OCI-LY1 (cell line): ENCODE data around the gene NKAIN2.
"Not testable (repeated sequence)": the region's sequence is repeated elsewhere in the genome, so short reads cannot be mapped to it uniquely, and the experiment has no call there.

Experiments
- EZH2 ChIP-seq: fragments of 200-600 bp; sonication (generic), shearing (Covaris generic); IDR thresholded peaks from 2 replicates; pipeline ENCODE4 v1.8.0; 2017; ENCODE audit warnings: borderline replicate concordance, mixed run types, mild to moderate bottlenecking, antibody characterized with exemption, low read length, moderate library complexity, mixed read lengths
- TF ChIP-seq, protein P1 (sequence below): fragments of 200-600 bp; sonication (generic), shearing (Covaris generic); IDR thresholded peaks from 2 replicates; pipeline ENCODE4 v1.5.1; 2017; ENCODE audit warnings: mild to moderate bottlenecking, antibody characterized with exemption, low read length, moderate library complexity, mixed read lengths

DNA sequence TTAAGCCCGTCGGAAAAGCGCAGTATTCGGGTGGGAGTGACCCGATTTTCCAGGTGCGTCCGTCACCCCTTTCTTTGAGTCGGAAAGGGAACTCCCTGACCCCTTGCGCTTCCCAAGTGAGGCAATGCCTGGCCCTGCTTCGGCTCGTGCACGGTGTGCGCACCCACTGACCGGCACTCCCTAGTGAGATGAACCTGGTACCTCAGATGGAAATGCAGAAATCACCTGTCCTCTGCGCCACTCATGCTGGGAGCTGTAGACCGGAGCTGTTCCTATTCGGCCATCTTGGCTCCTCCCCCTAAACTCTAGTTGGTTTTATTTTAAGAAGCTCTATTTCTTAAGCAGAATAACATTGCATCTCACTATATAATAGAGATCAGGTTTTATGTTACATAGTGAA lies 908.9 kb downstream of the NKAIN2 start:
- TF ChIP-seq, protein P1, sequence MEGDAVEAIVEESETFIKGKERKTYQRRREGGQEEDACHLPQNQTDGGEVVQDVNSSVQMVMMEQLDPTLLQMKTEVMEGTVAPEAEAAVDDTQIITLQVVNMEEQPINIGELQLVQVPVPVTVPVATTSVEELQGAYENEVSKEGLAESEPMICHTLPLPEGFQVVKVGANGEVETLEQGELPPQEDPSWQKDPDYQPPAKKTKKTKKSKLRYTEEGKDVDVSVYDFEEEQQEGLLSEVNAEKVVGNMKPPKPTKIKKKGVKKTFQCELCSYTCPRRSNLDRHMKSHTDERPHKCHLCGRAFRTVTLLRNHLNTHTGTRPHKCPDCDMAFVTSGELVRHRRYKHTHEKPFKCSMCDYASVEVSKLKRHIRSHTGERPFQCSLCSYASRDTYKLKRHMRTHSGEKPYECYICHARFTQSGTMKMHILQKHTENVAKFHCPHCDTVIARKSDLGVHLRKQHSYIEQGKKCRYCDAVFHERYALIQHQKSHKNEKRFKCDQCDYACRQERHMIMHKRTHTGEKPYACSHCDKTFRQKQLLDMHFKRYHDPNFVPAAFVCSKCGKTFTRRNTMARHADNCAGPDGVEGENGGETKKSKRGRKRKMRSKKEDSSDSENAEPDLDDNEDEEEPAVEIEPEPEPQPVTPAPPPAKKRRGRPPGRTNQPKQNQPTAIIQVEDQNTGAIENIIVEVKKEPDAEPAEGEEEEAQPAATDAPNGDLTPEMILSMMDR: not testable (repeated sequence)
- TF ChIP-seq EZH2: not testable (repeated sequence)
